GM19025 (cell line): Measurements from ENCODE around the gene EHMT2.

Experiments used
- ATAC-seq: cut with Tn5 transposase; IDR thresholded peaks from one replicate; pipeline ENCODE4 v1.9.1; 2021; ENCODE audit warnings: mild to moderate bottlenecking, low read depth, moderate library complexity; ENCODE audit not compliant: unreplicated experiment

The EHMT2 gene

GRCh38 chr6:31892821-31893220, 4.7 kb downstream of the EHMT2 start:
- no peak for ATAC-seq

GRCh38 chr6:31889331-31889972, 8.0 kb downstream of the EHMT2 start:
- ATAC-seq: no peak

GRCh38 chr6:31888276-31889258, 8.9 kb downstream of the EHMT2 start:
- no peak for ATAC-seq

GRCh38 chr6:31887173-31888007, 10.1 kb downstream of the EHMT2 start:
- no peak for ATAC-seq

GRCh38 chr6:31886541-31886991, 10.9 kb downstream of the EHMT2 start:
- no peak for ATAC-seq

- no peak for ATAC-seq
Observed at GRCh38 chr6:31884528-31885035, 12.9 kb downstream of the EHMT2 start.

GRCh38 chr6:31883676-31884075, 13.8 kb downstream of the EHMT2 start:
- ATAC-seq: no peak

- no peak for ATAC-seq
Observed at GRCh38 chr6:31882344-31882743, 15.2 kb downstream of the EHMT2 start.

- no peak for ATAC-seq
Observed at GRCh38 chr6:31881136-31881859, 16.2 kb downstream of the EHMT2 start.

- ATAC-seq: no peak
Observed at GRCh38 chr6:31880616-31881015, 16.9 kb downstream of the EHMT2 start.

- no peak for ATAC-seq
Observed at GRCh38 chr6:31879901-31880300, 17.6 kb downstream of the EHMT2 start.

- ATAC-seq: no peak
Observed at GRCh38 chr6:31879143-31879542, 18.4 kb downstream of the EHMT2 start.

- no peak for ATAC-seq
Observed at GRCh38 chr6:31878726-31879125, 18.8 kb downstream of the EHMT2 start, which contains the start of gene SLC44A4. TSS of gene SLC44A4 (minus strand) at chr6:31878997. CDS start at chr6:31878980, 17 bp downstream.

- no peak for ATAC-seq
Observed at GRCh38 chr6:31878222-31878621, 19.3 kb downstream of the EHMT2 start.

GRCh38 chr6:31877651-31878161, 19.8 kb downstream of the EHMT2 start:
- ATAC-seq: no peak

GRCh38 chr6:31877125-31877650, 20.3 kb downstream of the EHMT2 start:
- ATAC-seq: no peak

- no peak for ATAC-seq
Observed at GRCh38 chr6:31876357-31876756, 21.1 kb downstream of the EHMT2 start.

GRCh38 chr6:31875877-31876276, 21.6 kb downstream of the EHMT2 start:
- no peak for ATAC-seq

GRCh38 chr6:31874836-31875572, 22.5 kb downstream of the EHMT2 start:
- ATAC-seq: no peak
